ENCODE data around the gene WDSUB1.

- TF ChIP-seq RAD21 (IDR thresholded peaks at IDR 0.05) (no peak), CTCF (IDR thresholded peaks at IDR 0.05; ENCODE audit: low read depth, low read length, missing input control) (no peak), TAF1 (conservative IDR thresholded peaks at IDR 0.05) (no peak)
Measured at GRCh38 chr2:159252905-159253304, 33.6 kb downstream of the WDSUB1 start.
